Testis (tissue), 3 donors: ENCODE measurements around the gene C20orf202. TPM values are rescaled to one million over a fixed set of nuclear protein-coding genes. Genes with fewer than 3 reads are reported as not detected.
A peak's percentile ranks its signal among the peaks of the same experiment; 100 is the strongest.

ENCODE experiments used
- DNase-seq: peaks from one replicate; pipeline ENCODE4 v3.0.0-alpha.2; 2019
- H3K27ac ChIP-seq, 2 donors: fragments of 200-600 bp; sonication (generic); one replicate each; pipeline ENCODE4 v1.5.1; 2019
- H3K27me3 ChIP-seq: fragments of 200-600 bp; sonication (generic); one replicate; pipeline ENCODE4 v1.5.1; 2019
- H3K36me3 ChIP-seq: fragments of 200-600 bp; sonication (generic); one replicate; pipeline ENCODE4 v1.5.1; 2017; ENCODE audit warnings: low read depth; ENCODE audit errors: missing control alignments
- H3K4me1 ChIP-seq: fragments of 200-600 bp; sonication (generic); one replicate; pipeline ENCODE4 v1.5.1; 2019
- H3K4me3 ChIP-seq, 2 donors: fragments of 200-600 bp; sonication (generic); one replicate each; pipeline ENCODE4 v1.5.1; 2017 to 2019
- H3K9me3 ChIP-seq: fragments of 200-600 bp; sonication (generic); one replicate; pipeline ENCODE4 v1.5.1; 2017
- POLR2A ChIP-seq: fragments of 450-650 bp; IDR thresholded peaks from one replicate; pipeline ENCODE4 v1.6.1; 2017; ENCODE audit warnings: antibody characterized with exemption, mild to moderate bottlenecking, moderate library complexity
- WGBS, 2 donors: methylation state at CpG; one replicate each; pipeline ENCODE4 v1.1.5; 2018; 5-methylcytosine and 5-hydroxymethylcytosine counted together
- intact Hi-C: fragments of 100-400 bp; cut with DNase I; formaldehyde crosslinking; loops from one replicate; pipeline ENCODE4 v1.15.1; 2023; ENCODE audit warnings: low total_unique reads
- polyA plus RNA-seq: library from polyadenylated mRNA; stranded (reverse); fragments of 350-450 nt; fragmentation: Illumina TruSeq; extraction: RNeasy Lipid Tissue Mini Kit (QIAGEN cat#74804); gene quantifications from one replicate; pipeline ENCODE4 v1.2.3, GENCODE V29; 2014; ENCODE audit warnings: low read depth, low replicate concordance; ENCODE audit not compliant: insufficient read depth
- total RNA-seq, 2 donors: library from RNA; depleted of rRNA; stranded (reverse); fragments of >200 nt; gene quantifications; one replicate each; pipeline ENCODE4 v1.2.3, GENCODE V29; 2016
- TF ChIP-seq, protein P1 (sequence below), 3 experiments: fragments of 450-650 bp in 2 of 3; fragments of 200-600 bp in 1 of 3; sonication (generic) in 1 of 3; IDR thresholded peaks; one replicate each; pipeline ENCODE4 v1.5.1; 2016 to 2019; ENCODE audit warnings: antibody characterized with exemption in 3 of 3, mild to moderate bottlenecking in 2 of 3, moderate library complexity in 1 of 3

The C20orf202 gene
- total and polyA plus RNA-seq, 3 donors from 2014 or later: 0.84 to 1.7 (median 1.1) TPM

GRCh38 chr20:1182106-1182505 is 21.1 kb upstream of the C20orf202 start:
- H3K36me3 ChIP-seq: no peaks in the 10 kb centered on the region
- no peak overlapping the region for H3K27ac ChIP-seq
- H3K4me1 ChIP-seq: no peaks in the 10 kb centered on the region
- no peak overlapping the region for H3K4me3 ChIP-seq
- intact Hi-C loops: no loop called here
- H3K9me3 ChIP-seq: no peaks in the 10 kb centered on the region
- TF ChIP-seq, protein P1, sequence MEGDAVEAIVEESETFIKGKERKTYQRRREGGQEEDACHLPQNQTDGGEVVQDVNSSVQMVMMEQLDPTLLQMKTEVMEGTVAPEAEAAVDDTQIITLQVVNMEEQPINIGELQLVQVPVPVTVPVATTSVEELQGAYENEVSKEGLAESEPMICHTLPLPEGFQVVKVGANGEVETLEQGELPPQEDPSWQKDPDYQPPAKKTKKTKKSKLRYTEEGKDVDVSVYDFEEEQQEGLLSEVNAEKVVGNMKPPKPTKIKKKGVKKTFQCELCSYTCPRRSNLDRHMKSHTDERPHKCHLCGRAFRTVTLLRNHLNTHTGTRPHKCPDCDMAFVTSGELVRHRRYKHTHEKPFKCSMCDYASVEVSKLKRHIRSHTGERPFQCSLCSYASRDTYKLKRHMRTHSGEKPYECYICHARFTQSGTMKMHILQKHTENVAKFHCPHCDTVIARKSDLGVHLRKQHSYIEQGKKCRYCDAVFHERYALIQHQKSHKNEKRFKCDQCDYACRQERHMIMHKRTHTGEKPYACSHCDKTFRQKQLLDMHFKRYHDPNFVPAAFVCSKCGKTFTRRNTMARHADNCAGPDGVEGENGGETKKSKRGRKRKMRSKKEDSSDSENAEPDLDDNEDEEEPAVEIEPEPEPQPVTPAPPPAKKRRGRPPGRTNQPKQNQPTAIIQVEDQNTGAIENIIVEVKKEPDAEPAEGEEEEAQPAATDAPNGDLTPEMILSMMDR (IDR thresholded peaks at IDR 0.05): no peak
- TF ChIP-seq POLR2A: no peak
- DNase-seq: no peak
- H3K27me3 ChIP-seq: no peaks in the 10 kb centered on the region
- WGBS, 2 donors: 51 to 61% methylated on average over 4 of the region's 4 CpGs

- no peaks in the 10 kb centered on the region for H3K9me3 ChIP-seq
- WGBS, 2 donors: 65 to 87% methylated on average over 6 of the region's 6 CpGs
- H3K36me3 ChIP-seq: no peaks in the 10 kb centered on the region
- TF ChIP-seq, protein P1 (IDR thresholded peaks at IDR 0.05): no peak
- TF ChIP-seq POLR2A: no peak
- H3K4me3 ChIP-seq: no peak overlapping the region
- no peak for DNase-seq
- no peaks in the 10 kb centered on the region for H3K4me1 ChIP-seq
- H3K27ac ChIP-seq: no peak overlapping the region
- intact Hi-C loops: no loop called here
- no peaks in the 10 kb centered on the region for H3K27me3 ChIP-seq
Measured at GRCh38 chr20:1183153-1183552, 20.1 kb upstream of the C20orf202 start.

- intact Hi-C loops: no loop called here
- Histone ChIP-seq H3K4me3 (peak overlapping the region in 1 of 2 donors; percentile 53), H3K36me3 (no peaks in the 10 kb centered on the region), H3K9me3 (no peaks in the 10 kb centered on the region), H3K27ac (no peak overlapping the region), H3K27me3 (no peaks in the 10 kb centered on the region), H3K4me1 (no peaks in the 10 kb centered on the region)
- TF ChIP-seq, protein P1 (IDR thresholded peaks at IDR 0.05): no peak
- TF ChIP-seq POLR2A: no peak
- DNase-seq: no peak
- 24 to 25% methylated on average over 3 to 13 of the region's 13 CpGs for WGBS, 2 donors
Measured at GRCh38 chr20:1184260-1184637, 19.0 kb upstream of the C20orf202 start.

DNA sequence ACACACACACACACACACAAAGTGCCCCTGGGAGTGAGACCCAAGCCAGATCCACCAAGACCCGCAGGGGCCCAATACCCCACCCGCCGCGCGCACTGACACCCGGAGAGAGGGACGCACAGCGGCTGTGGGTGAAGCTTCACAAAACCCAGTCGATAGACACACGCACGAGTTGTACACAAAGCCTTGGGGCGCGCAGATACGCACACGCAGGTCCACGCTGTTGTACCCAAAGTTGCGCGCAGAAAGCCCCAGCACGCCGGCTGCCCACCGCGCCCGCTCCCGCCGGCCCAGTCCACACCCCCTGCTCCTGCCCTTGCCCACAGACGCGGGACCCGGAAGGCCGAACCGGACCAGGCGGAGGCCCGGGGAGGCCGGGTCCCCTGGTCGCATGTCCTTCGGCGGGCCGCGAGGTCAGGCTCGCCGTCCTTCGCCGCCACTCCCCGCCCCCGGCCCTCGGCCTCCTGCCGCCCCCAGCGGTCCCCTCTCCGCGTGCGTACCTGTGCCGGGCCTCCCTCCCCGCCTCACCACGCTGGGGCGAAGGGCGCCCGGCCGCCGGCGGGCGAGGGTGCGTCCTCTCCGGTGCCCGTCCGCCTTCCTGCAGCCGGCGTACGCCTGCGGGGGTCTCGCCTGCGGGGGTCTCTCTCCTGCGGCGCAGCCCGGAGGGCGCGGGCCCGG is 18.5 kb upstream of the C20orf202 start, which contains the start of gene TMEM74B:
Gene TMEM74B (minus strand): TSS at position 344 of the 678 bp plus-strand sequence. CDS start 1,180 bp downstream, outside the sequence.
- no peaks in the 10 kb centered on the region for H3K9me3 ChIP-seq
- intact Hi-C loops: no loop called here
- DNase-seq: no peak
- no peaks in the 10 kb centered on the region for H3K36me3 ChIP-seq
- no peaks in the 10 kb centered on the region for H3K27me3 ChIP-seq
- peak within 1 kb of the TSS; percentile 32 to 53 for H3K4me3 ChIP-seq
- 0% methylated on average over 60 of the region's 76 CpGs; no CpG with 5 or more reads in 1 of the 2 donors for WGBS, 2 donors
- no peak for TF ChIP-seq POLR2A
- TF ChIP-seq, protein P1 (IDR thresholded peaks at IDR 0.05): no peak
- no peak within 1 kb of the TSS for H3K27ac ChIP-seq
- no peaks in the 10 kb centered on the region for H3K4me1 ChIP-seq

DNA sequence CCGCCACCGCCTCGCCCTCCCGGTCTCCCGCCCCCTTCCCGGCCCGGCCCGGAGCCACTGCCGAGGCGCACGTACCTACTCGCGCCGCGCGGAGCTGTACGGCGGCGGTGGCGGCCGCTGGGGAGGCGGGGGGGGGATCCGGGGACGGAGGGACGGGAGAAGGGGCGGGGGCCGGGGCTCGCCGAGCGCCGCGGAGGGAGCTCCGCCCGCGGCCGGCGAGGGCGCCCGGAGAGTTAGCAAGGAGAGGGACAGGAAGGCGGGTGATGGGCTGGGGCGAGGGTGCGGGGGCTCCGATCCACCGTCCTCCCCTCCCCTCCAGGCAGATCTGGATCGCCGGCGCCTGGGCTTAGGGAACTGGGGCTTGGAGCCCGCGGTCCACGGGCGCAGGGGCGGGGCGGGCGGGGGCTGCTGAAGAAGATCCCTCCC is 17.9 kb upstream of the C20orf202 start:
- DNase-seq: no peak
- TF ChIP-seq, protein P1 (IDR thresholded peaks at IDR 0.05): no peak
- TF ChIP-seq POLR2A: no peak
- Histone ChIP-seq H3K36me3 (no peaks in the 10 kb centered on the region), H3K27me3 (no peaks in the 10 kb centered on the region), H3K27ac (no peak overlapping the region), H3K4me3 (peak overlapping the region; percentile 32 to 53), H3K9me3 (no peaks in the 10 kb centered on the region), H3K4me1 (no peaks in the 10 kb centered on the region)
- 0% methylated on average over 37 of the region's 54 CpGs; no CpG with 5 or more reads in 1 of the 2 donors for WGBS, 2 donors
- intact Hi-C loops: no loop called here
